BLaER1 treated with 17β-estradiol and CSF1 and Interleukin-3, amounts not matched to agents 10 nM and 100 nM (cell line): ENCODE measurements around the gene TNFAIP6.
"Not testable (repeated sequence)": the region's sequence is repeated elsewhere in the genome, so short reads cannot be mapped to it uniquely, and the experiment has no call there.

Experiments used
- H3K27ac ChIP-seq, 11 experiments: shearing (Covaris generic); formaldehyde crosslinking; 2 replicates each; pipeline ENCODE4 v1.8.1; 2022
- H3K27me3 ChIP-seq, 11 experiments: shearing (Covaris generic); formaldehyde crosslinking; 2 replicates each; pipeline ENCODE4 v1.8.1; 2022
- H3K36me3 ChIP-seq, 11 experiments: shearing (Covaris generic); formaldehyde crosslinking; 2 replicates each; pipeline ENCODE4 v1.8.1; 2022
- H3K4me1 ChIP-seq, 10 experiments: shearing (Covaris generic); formaldehyde crosslinking; 2 replicates each; pipeline ENCODE4 v1.8.1; 2022
- H3K4me2 ChIP-seq, 11 experiments: shearing (Covaris generic); formaldehyde crosslinking; 2 replicates each; pipeline ENCODE4 v1.8.1; 2022
- H3K4me3 ChIP-seq, 10 experiments: shearing (Covaris generic); formaldehyde crosslinking; 2 replicates each; pipeline ENCODE4 v1.8.1; 2022
- H3K9ac ChIP-seq, 11 experiments: shearing (Covaris generic); formaldehyde crosslinking; 2 replicates each; pipeline ENCODE4 v1.8.1; 2022
- H3K9me3 ChIP-seq, 11 experiments: shearing (Covaris generic); formaldehyde crosslinking; replicated peaks in 1 of 11; 2 replicates each; pipeline ENCODE4 v1.8.1; 2022
- H4K20me1 ChIP-seq, 11 experiments: shearing (Covaris generic); formaldehyde crosslinking; 2 replicates each; pipeline ENCODE4 v1.8.1; 2022
- Cebpa-rat ChIP-seq, 11 experiments: shearing (Covaris generic); IDR thresholded peaks; 2 replicates each; pipeline ENCODE4 v1.8.1; 2022

The TNFAIP6 gene

DNA sequence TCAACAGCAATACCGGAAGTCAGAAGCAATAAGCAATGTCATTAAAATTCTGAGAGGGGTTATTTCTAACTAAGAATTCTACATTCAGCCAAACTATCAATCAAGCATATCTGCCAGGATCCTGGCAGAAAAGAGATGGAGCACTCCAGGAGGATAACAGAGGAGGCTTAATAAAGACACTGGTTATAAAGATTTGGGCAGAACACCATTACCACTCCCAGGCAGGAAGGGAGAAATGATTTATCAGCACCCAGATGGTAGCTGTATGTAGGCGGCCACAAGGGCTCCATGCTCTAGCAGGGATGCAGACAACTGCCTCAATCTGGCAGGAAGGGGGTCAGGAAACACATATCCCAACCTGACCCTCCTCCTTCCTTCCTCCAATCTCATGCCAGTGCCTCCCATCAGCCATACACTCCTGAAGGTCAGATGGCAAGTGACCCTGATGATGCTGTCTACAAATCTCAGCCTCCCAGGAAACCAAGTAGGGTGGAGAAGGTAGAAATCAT lies 20.5 kb upstream of the TNFAIP6 start:
- Histone ChIP-seq H3K27ac (no peak overlapping the region), H3K4me2 (peak overlapping the region in 6 of 11 experiments; percentile 0 to 17 (median 7); a peak in 1 of 22 replicates), H4K20me1 (no peaks in the 10 kb centered on the region), H3K4me3 (no peak overlapping the region), H3K9ac (no peak overlapping the region), H3K27me3 (no peaks in the 10 kb centered on the region), H3K9me3 (peaks cover 0 to 13% (median 0%) of the 10 kb centered on the region in 11 experiments; a peak in 2 of 22 replicates), H3K36me3 (no peaks in the 10 kb centered on the region), H3K4me1 (peaks cover 0 to 17% (median 13%) of the 10 kb centered on the region in 10 experiments; a peak in 12 of 20 replicates)
- TF ChIP-seq Cebpa-rat (IDR thresholded peaks at IDR 0.05) = no peak

DNA sequence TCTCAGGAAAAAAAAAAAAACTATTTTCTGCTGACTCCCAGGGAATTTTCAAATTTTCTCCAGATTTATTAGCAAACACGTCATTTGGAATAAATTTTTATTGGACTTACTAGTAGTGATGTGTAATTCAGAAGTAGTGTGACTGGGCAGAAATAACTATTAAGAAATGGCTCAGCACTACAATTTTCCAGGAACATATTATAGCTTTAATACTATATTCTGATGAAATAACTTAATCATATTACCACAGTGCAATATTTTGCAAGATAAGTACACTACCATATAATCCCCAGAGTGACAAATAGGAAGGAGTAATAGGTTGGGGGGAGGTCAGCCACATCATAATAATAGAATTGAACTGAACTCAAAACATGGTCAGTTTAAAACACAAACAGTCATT lies 19.7 kb upstream of the TNFAIP6 start:
- Histone ChIP-seq H3K36me3 (no peaks in the 10 kb centered on the region), H3K27ac (no peak overlapping the region), H3K9me3 (peaks cover 0 to 20% (median 3%) of the 10 kb centered on the region in 11 experiments; a peak in 3 of 22 replicates), H3K4me3 (no peak overlapping the region), H3K9ac (no peak overlapping the region), H4K20me1 (no peaks in the 10 kb centered on the region), H3K4me1 (peaks cover 0 to 17% (median 13%) of the 10 kb centered on the region in 10 experiments; a peak in 12 of 20 replicates), H3K4me2 (no peak overlapping the region), H3K27me3 (no peaks in the 10 kb centered on the region)
- no peak for TF ChIP-seq Cebpa-rat (IDR thresholded peaks at IDR 0.05)

- H3K9ac ChIP-seq = no peak overlapping the region
- H3K27ac ChIP-seq = no peak overlapping the region
- H3K4me1 ChIP-seq = peaks cover 0 to 17% (median 13%) of the 10 kb centered on the region in 10 experiments; a peak in 12 of 20 replicates
- no peaks in the 10 kb centered on the region for H3K36me3 ChIP-seq
- no peak overlapping the region for H3K4me2 ChIP-seq
- no peaks in the 10 kb centered on the region for H4K20me1 ChIP-seq
- no peak for TF ChIP-seq Cebpa-rat (IDR thresholded peaks at IDR 0.05)
- peaks cover 0 to 20% (median 3%) of the 10 kb centered on the region in 11 experiments; a peak in 3 of 22 replicates for H3K9me3 ChIP-seq
- no peaks in the 10 kb centered on the region for H3K27me3 ChIP-seq
- no peak overlapping the region for H3K4me3 ChIP-seq
Observed at GRCh38 chr2:151338115-151338514, 19.3 kb upstream of the TNFAIP6 start.

DNA sequence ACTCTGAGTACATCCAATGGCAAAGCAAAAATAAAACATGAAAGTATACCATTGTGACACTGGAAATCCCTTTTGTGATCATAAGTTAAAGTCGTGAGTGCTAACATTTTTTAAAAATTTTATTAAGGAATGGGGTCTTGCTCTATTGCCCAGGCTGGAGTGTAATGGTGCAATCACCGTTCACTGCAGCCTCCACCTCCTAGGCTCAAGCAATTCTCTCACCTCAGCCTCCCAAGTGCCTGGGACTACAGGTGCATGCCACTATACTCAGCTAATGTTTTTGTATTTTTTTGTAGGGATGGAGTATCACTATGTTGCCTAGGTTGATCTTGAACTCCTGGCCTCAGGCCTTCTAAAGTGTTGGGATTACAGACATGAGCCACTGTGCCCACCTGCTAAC lies 14.3 kb upstream of the TNFAIP6 start:
- no peaks in the 10 kb centered on the region for H3K4me1 ChIP-seq
- no peaks in the 10 kb centered on the region for H3K27me3 ChIP-seq
- H4K20me1 ChIP-seq = no peaks in the 10 kb centered on the region
- H3K9me3 ChIP-seq = peaks cover 0 to 20% (median 3%) of the 10 kb centered on the region in 11 experiments; a peak in 3 of 22 replicates
- no peak for TF ChIP-seq Cebpa-rat (IDR thresholded peaks at IDR 0.05)
- no peak overlapping the region for H3K27ac ChIP-seq
- no peak overlapping the region for H3K4me2 ChIP-seq
- no peaks in the 10 kb centered on the region for H3K36me3 ChIP-seq
- no peak overlapping the region for H3K4me3 ChIP-seq
- H3K9ac ChIP-seq = no peak overlapping the region

DNA sequence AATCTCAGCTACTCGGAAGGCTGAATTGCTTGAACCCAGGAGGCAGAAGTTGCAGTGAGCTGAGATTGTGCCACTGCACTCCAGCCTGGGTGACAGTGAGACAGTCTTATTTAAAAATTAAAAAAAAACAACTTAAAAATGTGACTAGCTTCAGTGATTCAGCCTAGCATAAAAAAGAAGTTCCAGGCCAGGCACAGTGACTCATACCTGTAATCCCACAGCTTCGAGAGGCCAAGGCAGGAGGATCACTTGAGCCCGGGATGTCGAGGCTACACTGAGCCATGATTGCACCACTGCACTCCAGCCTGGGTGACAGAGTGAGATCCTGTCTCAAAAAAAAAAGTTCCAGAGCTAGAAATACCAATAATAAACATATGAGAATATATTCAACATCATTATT lies 13.2 kb upstream of the TNFAIP6 start:
- not testable (repeated sequence) for H3K36me3 ChIP-seq, H3K27ac ChIP-seq, H3K4me2 ChIP-seq, H3K4me1 ChIP-seq, H3K27me3 ChIP-seq, H3K4me3 ChIP-seq, H4K20me1 ChIP-seq, H3K9ac ChIP-seq
- H3K9me3 ChIP-seq = peaks cover 0 to 20% (median 3%) of the 10 kb centered on the region in 11 experiments; a peak in 3 of 22 replicates

DNA sequence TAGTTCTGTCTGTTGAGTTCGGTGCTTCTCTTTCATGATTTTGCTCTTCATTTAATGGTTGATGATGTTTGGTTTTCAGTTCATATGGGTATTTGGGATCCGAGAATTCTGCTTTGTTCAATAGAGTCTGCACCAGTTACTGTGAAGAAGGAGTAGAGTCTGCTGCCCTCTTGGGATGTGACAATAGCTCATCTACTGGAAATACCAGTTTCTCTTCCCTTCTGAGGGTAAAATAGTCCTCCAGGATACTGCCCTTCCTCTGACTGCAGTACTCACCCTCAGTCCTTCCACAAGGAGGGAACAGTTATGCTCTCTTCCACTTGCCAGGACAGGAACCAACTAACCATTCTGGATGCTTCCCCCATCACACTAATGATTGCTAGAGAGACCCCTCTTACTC lies 12.5 kb upstream of the TNFAIP6 start:
- no peak overlapping the region for H3K9ac ChIP-seq
- H3K4me1 ChIP-seq = no peaks in the 10 kb centered on the region
- H3K36me3 ChIP-seq = no peaks in the 10 kb centered on the region
- H3K4me3 ChIP-seq = no peak overlapping the region
- H3K9me3 ChIP-seq = peaks cover 0 to 20% (median 3%) of the 10 kb centered on the region in 11 experiments; a peak in 3 of 22 replicates
- no peak overlapping the region for H3K27ac ChIP-seq
- no peak for TF ChIP-seq Cebpa-rat (IDR thresholded peaks at IDR 0.05)
- H3K27me3 ChIP-seq = no peaks in the 10 kb centered on the region
- H3K4me2 ChIP-seq = no peak overlapping the region
- no peaks in the 10 kb centered on the region for H4K20me1 ChIP-seq

- no peaks in the 10 kb centered on the region for H3K36me3 ChIP-seq
- H3K27ac ChIP-seq = no peak overlapping the region
- H3K4me2 ChIP-seq = no peak overlapping the region
- H3K4me1 ChIP-seq = no peaks in the 10 kb centered on the region
- no peaks in the 10 kb centered on the region for H3K27me3 ChIP-seq
- no peaks in the 10 kb centered on the region for H4K20me1 ChIP-seq
- H3K9me3 ChIP-seq = peaks cover 0 to 4% (median 0%) of the 10 kb centered on the region in 11 experiments; a peak in 2 of 22 replicates
- H3K4me3 ChIP-seq = no peak overlapping the region
- TF ChIP-seq Cebpa-rat (IDR thresholded peaks at IDR 0.05) = no peak
- H3K9ac ChIP-seq = no peak overlapping the region
Observed at GRCh38 chr2:151347294-151347693, 10.1 kb upstream of the TNFAIP6 start.

DNA sequence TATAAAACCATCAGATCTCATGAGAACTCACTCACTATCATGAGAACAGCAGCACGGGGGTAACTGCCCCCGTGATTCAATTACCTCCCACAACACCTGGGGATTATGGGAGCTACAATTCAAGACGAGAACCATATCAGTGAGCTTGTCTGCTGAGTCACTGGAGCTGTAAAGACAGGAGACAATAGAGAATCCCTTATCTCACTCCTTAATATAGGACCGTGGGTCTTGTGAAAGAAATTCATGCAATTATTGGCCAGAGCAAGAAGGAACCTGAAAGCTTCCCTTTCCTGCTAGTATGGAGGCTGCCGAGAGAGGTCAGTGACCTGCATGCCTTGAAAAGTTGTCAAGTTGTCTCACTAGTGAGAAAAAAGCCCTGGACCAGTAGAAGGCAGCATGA lies 9.5 kb upstream of the TNFAIP6 start:
- Histone ChIP-seq H3K4me3 (no peak overlapping the region), H3K9me3 (no peaks in the 10 kb centered on the region), H3K4me2 (no peak overlapping the region), H3K36me3 (no peaks in the 10 kb centered on the region), H3K9ac (no peak overlapping the region), H3K27ac (no peak overlapping the region), H3K27me3 (no peaks in the 10 kb centered on the region), H4K20me1 (no peaks in the 10 kb centered on the region), H3K4me1 (no peaks in the 10 kb centered on the region)
- TF ChIP-seq Cebpa-rat (IDR thresholded peaks at IDR 0.05) = no peak

GRCh38 chr2:151350579-151351195 lies 6.7 kb upstream of the TNFAIP6 start:
- H3K36me3 ChIP-seq = no peaks in the 10 kb centered on the region
- no peak overlapping the region for H3K4me3 ChIP-seq
- no peak for TF ChIP-seq Cebpa-rat (IDR thresholded peaks at IDR 0.05)

DNA sequence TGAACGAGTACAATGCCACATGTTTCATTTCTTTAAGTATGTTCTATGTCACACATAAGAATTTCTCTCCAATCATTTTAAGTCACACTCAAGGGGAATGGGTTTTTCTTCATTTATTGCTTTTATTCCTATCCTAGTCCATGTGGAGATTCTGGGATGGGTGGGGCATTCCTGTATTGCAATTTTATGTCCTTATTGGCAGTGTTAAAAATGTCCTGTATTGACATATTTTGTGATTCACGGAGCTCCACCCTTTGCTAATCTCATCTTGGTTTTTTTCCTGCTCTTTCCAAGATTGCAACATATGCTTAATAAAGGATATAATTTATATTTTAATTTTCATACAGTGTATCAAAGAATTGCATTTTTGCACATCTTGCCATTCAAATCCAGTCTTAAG lies 3.4 kb upstream of the TNFAIP6 start:
- Histone ChIP-seq H4K20me1 (no peaks in the 10 kb centered on the region), H3K36me3 (no peaks in the 10 kb centered on the region), H3K27ac (no peak overlapping the region), H3K9ac (no peak overlapping the region), H3K4me3 (no peak overlapping the region), H3K9me3 (no peaks in the 10 kb centered on the region), H3K4me2 (no peak overlapping the region), H3K27me3 (no peaks in the 10 kb centered on the region), H3K4me1 (no peaks in the 10 kb centered on the region)
- TF ChIP-seq Cebpa-rat (IDR thresholded peaks at IDR 0.05) = no peak

More at GRCh38 chr2:151350579-151351195, 6.7 kb upstream of the TNFAIP6 start:
- Histone ChIP-seq H3K9me3 (no peaks in the 10 kb centered on the region), H3K4me1 (no peaks in the 10 kb centered on the region), H3K27me3 (no peaks in the 10 kb centered on the region), H3K4me2 (no peak overlapping the region), H4K20me1 (no peaks in the 10 kb centered on the region), H3K27ac (no peak overlapping the region), H3K9ac (no peak overlapping the region)
